ENCODE results near the gene SOX6.

DNA sequence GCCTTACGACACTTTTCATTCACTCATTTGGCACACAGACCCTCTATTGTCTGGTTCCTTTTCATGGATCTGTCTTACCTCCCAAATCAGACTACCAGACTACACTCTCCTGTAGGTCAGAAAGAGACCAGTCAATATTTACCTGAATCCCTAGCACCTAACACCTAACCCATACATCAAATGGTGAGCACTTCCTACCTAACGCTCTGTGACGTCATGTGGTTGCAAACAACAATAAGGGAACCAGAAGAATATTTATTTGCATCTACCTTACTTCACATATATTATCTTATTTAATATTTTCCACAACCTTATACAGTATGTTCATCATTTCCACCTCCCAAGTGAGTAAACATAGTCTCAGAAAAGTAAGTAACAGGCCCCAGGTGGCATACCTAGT is 323.4 kb downstream of the SOX6 start:
- TF ChIP-seq, protein P1, sequence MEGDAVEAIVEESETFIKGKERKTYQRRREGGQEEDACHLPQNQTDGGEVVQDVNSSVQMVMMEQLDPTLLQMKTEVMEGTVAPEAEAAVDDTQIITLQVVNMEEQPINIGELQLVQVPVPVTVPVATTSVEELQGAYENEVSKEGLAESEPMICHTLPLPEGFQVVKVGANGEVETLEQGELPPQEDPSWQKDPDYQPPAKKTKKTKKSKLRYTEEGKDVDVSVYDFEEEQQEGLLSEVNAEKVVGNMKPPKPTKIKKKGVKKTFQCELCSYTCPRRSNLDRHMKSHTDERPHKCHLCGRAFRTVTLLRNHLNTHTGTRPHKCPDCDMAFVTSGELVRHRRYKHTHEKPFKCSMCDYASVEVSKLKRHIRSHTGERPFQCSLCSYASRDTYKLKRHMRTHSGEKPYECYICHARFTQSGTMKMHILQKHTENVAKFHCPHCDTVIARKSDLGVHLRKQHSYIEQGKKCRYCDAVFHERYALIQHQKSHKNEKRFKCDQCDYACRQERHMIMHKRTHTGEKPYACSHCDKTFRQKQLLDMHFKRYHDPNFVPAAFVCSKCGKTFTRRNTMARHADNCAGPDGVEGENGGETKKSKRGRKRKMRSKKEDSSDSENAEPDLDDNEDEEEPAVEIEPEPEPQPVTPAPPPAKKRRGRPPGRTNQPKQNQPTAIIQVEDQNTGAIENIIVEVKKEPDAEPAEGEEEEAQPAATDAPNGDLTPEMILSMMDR (IDR thresholded peaks at IDR 0.05; ENCODE audit: low read length): no peak
- TF ChIP-seq EZH2 (optimal IDR thresholded peaks at IDR 0.05; ENCODE audit: low read depth, low read length): no peak
- TF ChIP-seq EZH2phosphoT487 (IDR thresholded peaks at IDR 0.05; ENCODE audit: low read length): no peak

Data from MM.1S (cell line).